GM12878 (cell line): ENCODE data around the gene TACC3. TPM values are rescaled to one million over a fixed set of nuclear protein-coding genes. Genes with fewer than 3 reads are reported as not detected.

Experiments used
- ATAC-seq: fragments of 200-7000 bp; cut with Tn5 transposase; 3 replicates; pipeline ENCODE4 v1.9.1; 2020; ENCODE audit warnings: mild to moderate bottlenecking, moderate library complexity
- BruUV-seq: library from RNA; stranded (reverse); fragments of 400-500 nt; replicated peaks from 2 replicates; lab custom pipeline; 2021; lab: Mats Ljungman, UMichigan
- CTCF ChIA-PET: fragments of 300-600 bp; sonication (Branson Sonifier 250); formaldehyde crosslinking; extraction: SDS; loops from one replicate; lab custom pipeline; 2021; ENCODE audit warnings: inconsistent platforms; lab: Yijun Ruan, JAX
- POLR2A ChIA-PET: fragments of 350-600 bp; formaldehyde crosslinking; extraction: SDS; loops from one replicate; lab custom pipeline; 2021; ENCODE audit warnings: inconsistent platforms; lab: Charles Lee
- RAD21 ChIA-PET: fragments of 300-600 bp; sonication (Branson Sonifier 250); formaldehyde crosslinking; loops from one replicate; lab custom pipeline; 2023; ENCODE audit warnings: antibody characterized with exemption; ENCODE audit not compliant: unreplicated experiment; lab: Charles Lee
- SMC1A ChIA-PET: fragments of 300-600 bp; sonication (Branson Sonifier 250); formaldehyde crosslinking; loops from one replicate; lab custom pipeline; 2023; ENCODE audit not compliant: unreplicated experiment, uncharacterized antibody; lab: Charles Lee
- DNase-seq: peaks from one replicate; pipeline ENCODE4 v3.0.0-alpha.2; 2011; ENCODE audit warnings: low read depth, low spot score
- FAIRE-seq: peaks from 3 replicates; lab custom pipeline; 2011; peaks lifted over from hg19 to GRCh38; lab: Jason Lieb, UNC
- H2AFZ ChIP-seq: 2 replicates; pipeline ENCODE4 v1.6.0; 2011; ENCODE audit warnings: low read depth, low read length, control low read depth; ENCODE audit not compliant: control insufficient read depth
- H3K27ac ChIP-seq: 2 replicates; pipeline ENCODE4 v1.5.1; 2011; ENCODE audit warnings: control low read depth; ENCODE audit not compliant: control insufficient read depth, insufficient read depth
- H3K27me3 ChIP-seq, 2 experiments: replicated peaks in 1 of 2; 2 replicates each; pipeline versions ENCODE4 v1.6.0 to v1.6.1; 2011; ENCODE audit warnings: low read length in 1 of 2; ENCODE audit not compliant: control insufficient read depth in 2 of 2, insufficient read depth in 2 of 2
- H3K36me3 ChIP-seq, 2 experiments: 2 replicates each; pipeline ENCODE4 v1.5.1; 2011; ENCODE audit warnings: low read length in 1 of 2; ENCODE audit not compliant: control insufficient read depth in 2 of 2, insufficient read depth in 2 of 2
- H3K4me1 ChIP-seq: 2 replicates; pipeline ENCODE4 v1.6.1; 2011; ENCODE audit warnings: mild to moderate bottlenecking, low read length, moderate library complexity, mixed read lengths; ENCODE audit not compliant: control insufficient read depth, insufficient read depth
- H3K4me2 ChIP-seq: 2 replicates; pipeline ENCODE4 v1.6.0; 2011; ENCODE audit warnings: control low read depth; ENCODE audit not compliant: control insufficient read depth, insufficient read depth
- H3K4me3 ChIP-seq: fragments of 200-600 bp; sonication (generic); 2 replicates; pipeline ENCODE4 v1.5.1; 2016
- H3K79me2 ChIP-seq: 2 replicates; pipeline ENCODE4 v1.6.0; 2011; ENCODE audit warnings: low read length; ENCODE audit not compliant: control insufficient read depth, insufficient read depth
- H3K9ac ChIP-seq: 2 replicates; pipeline ENCODE4 v1.8.0; 2011; ENCODE audit warnings: low read length, control low read depth, mixed read lengths; ENCODE audit not compliant: control insufficient read depth, insufficient read depth
- H3K9me3 ChIP-seq: replicated peaks from 3 replicates; pipeline ENCODE4 v1.5.1; 2011; ENCODE audit warnings: mild to moderate bottlenecking, low read length; ENCODE audit not compliant: control insufficient read depth, insufficient read depth
- H4K20me1 ChIP-seq: 2 replicates; pipeline ENCODE4 v1.6.0; 2011; ENCODE audit not compliant: control insufficient read depth, insufficient read depth
- ATF7 ChIP-seq: fragments of 450-650 bp; IDR thresholded peaks from 2 replicates; pipeline ENCODE4 v1.6.1; 2016; ENCODE audit warnings: low read depth, mild to moderate bottlenecking
- BCLAF1 ChIP-seq: fragments of 450-650 bp; IDR thresholded peaks from 2 replicates; pipeline ENCODE4 v1.6.1; 2017; ENCODE audit warnings: antibody characterized with exemption, mild to moderate bottlenecking, moderate library complexity
- CEBPZ ChIP-seq: fragments of 150-350 bp; IDR thresholded peaks from 2 replicates; pipeline ENCODE4 v1.6.1; 2016; ENCODE audit warnings: low read depth, low read length
- CHD4 ChIP-seq: fragments of 200-600 bp; sonication (generic); IDR thresholded peaks from 2 replicates; pipeline ENCODE4 v1.6.1; 2016; ENCODE audit warnings: mild to moderate bottlenecking
- CREB1 ChIP-seq: IDR thresholded peaks from 2 replicates; pipeline ENCODE4 v1.6.1; 2012; ENCODE audit warnings: low read depth, mild to moderate bottlenecking, inconsistent platforms
- CREM ChIP-seq: IDR thresholded peaks from 2 replicates; pipeline ENCODE4 v1.6.1; 2014; ENCODE audit warnings: antibody characterized with exemption, low read depth
- CTCF ChIP-seq, 3 experiments: IDR thresholded peaks in 2 of 3; conservative IDR thresholded peaks in 1 of 3; 2 replicates each; pipeline ENCODE4 v1.5.1; 2011; ENCODE audit warnings: low read depth in 3 of 3, low read length in 3 of 3, mild to moderate bottlenecking in 3 of 3, control low read depth in 2 of 3, moderate library complexity in 2 of 3, inconsistent platforms in 1 of 3, mixed read lengths in 1 of 3; ENCODE audit not compliant: control insufficient read depth in 2 of 3, insufficient read depth in 1 of 3; ENCODE audit errors: extremely low read depth in 1 of 3
- HDGF ChIP-seq: fragments of 450-650 bp; IDR thresholded peaks from 2 replicates; pipeline ENCODE4 v1.6.1; 2016; ENCODE audit warnings: antibody characterized with exemption
- RCOR1 ChIP-seq: conservative IDR thresholded peaks from 2 replicates; pipeline ENCODE4 v1.6.1; 2012; ENCODE audit warnings: low read depth, low read length, improper control_type of control experiment
- WGBS: methylation state at CpG from one replicate; pipeline ENCODE4 v1.1.6; 2016; ENCODE audit warnings: low lambda C conversion rate; ENCODE audit not compliant: insufficient replicate concordance, insufficient coverage; ENCODE audit errors: missing lambda C conversion rate; 5-methylcytosine and 5-hydroxymethylcytosine counted together
- in situ Hi-C: fragments of 300-500 bp; cut with MboI; formaldehyde crosslinking; loops from 9 replicates; pipeline ENCODE4 v1.14.3; 2018; ENCODE audit warnings: mixed read lengths
- intact Hi-C: fragments of 100-400 bp; cut with micrococcal nuclease; formaldehyde crosslinking; loops from one replicate; pipeline ENCODE4 v1.14.2; 2022; ENCODE audit not compliant: unreplicated experiment
- polyA plus RNA-seq, 11 experiments: library from polyadenylated mRNA; depleted of rRNA in 4 of 11; unstranded in 6 of 11; stranded (reverse) in 5 of 11; fragments of >200 nt; fragmentation: Nextera tagmentation in 4 of 11; fragmentation: Illumina TruSeq in 1 of 11; extraction: Ambion mirVana in 4 of 11; extraction: Trizol in 1 of 11; gene quantifications; 1 replicate in 1 of 11; 2 replicates in 10 of 11; pipeline versions ENCODE4 v1.2.1 to v1.2.3, GENCODE V29; 2011 to 2016; ENCODE audit warnings: inconsistent platforms in 2 of 11, missing spikeins in 2 of 11, low read depth in 1 of 11
- total RNA-seq, 4 experiments: library from RNA; depleted of rRNA in 3 of 4; stranded (reverse); fragments of >200 nt in 3 of 4; fragmentation: Illumina TruSeq in 1 of 4; extraction: Trizol in 1 of 4; gene quantifications; 2 replicates each; pipeline versions ENCODE4 v1.2.1 to v1.2.3, GENCODE V29; 2013 to 2021
- TF ChIP-seq, protein P1 (sequence below): fragments of 450-650 bp; IDR thresholded peaks from 2 replicates; pipeline ENCODE4 v1.6.1; 2017; ENCODE audit warnings: mild to moderate bottlenecking
- TF ChIP-seq, protein P2 (sequence below): fragments of 450-650 bp; IDR thresholded peaks from 2 replicates; pipeline ENCODE4 v1.6.1; 2017; ENCODE audit warnings: borderline replicate concordance

The TACC3 gene
- total and polyA plus RNA-seq, 10 of the 15 experiments (the other 5 are each of a cell fraction or from before 2014, with no cell fraction given), result 2.8 to 121 (median 73.3) TPM

- no peaks in the 10 kb centered on the region for H3K9me3 ChIP-seq
- FAIRE-seq (no peak), DNase-seq (no peak), ATAC-seq (no peak)
- H3K27me3 ChIP-seq, result no peaks in the 10 kb centered on the region
- H3K4me2 ChIP-seq, result no peak overlapping the region
- H2AFZ ChIP-seq, result no peak overlapping the region
- BruUV-seq, result no TSS peak
- ChIA-PET SMC1A (no interaction called here), CTCF (interaction anchor here (1.8 kb wide), 1 partner anchor 17 kb away, joined by 5 read pairs; no protein-coding TSS in a partner anchor), POLR2A (no interaction called here), RAD21 (no interaction called here)
- in situ Hi-C loops, result no loop called here
- intact Hi-C loops, result no loop called here
- no peaks in the 10 kb centered on the region for H3K36me3 ChIP-seq
- no peaks in the 10 kb centered on the region for H3K4me1 ChIP-seq
- 53% methylated on average over 24 of the region's 25 CpGs for WGBS
- H3K9ac ChIP-seq, result no peak overlapping the region
- H3K4me3 ChIP-seq, result no peak overlapping the region
- TF ChIP-seq BCLAF1 (no peak), CREB1 (no peak), CHD4 (no peak), CTCF (IDR thresholded peaks at IDR 0.05 in 2 of 3, conservative IDR thresholded peaks at IDR 0.05 in 1 of 3; ENCODE audit: control insufficient read depth in 2 of 3, extremely low read depth in 1 of 3, insufficient read depth in 1 of 3, low read depth in 3 of 3, low read length in 3 of 3) (no peak), ATF7 (no peak), HDGF (no peak), CREM (no peak), RCOR1 (no peak), CEBPZ (no peak)
- TF ChIP-seq, protein P1, sequence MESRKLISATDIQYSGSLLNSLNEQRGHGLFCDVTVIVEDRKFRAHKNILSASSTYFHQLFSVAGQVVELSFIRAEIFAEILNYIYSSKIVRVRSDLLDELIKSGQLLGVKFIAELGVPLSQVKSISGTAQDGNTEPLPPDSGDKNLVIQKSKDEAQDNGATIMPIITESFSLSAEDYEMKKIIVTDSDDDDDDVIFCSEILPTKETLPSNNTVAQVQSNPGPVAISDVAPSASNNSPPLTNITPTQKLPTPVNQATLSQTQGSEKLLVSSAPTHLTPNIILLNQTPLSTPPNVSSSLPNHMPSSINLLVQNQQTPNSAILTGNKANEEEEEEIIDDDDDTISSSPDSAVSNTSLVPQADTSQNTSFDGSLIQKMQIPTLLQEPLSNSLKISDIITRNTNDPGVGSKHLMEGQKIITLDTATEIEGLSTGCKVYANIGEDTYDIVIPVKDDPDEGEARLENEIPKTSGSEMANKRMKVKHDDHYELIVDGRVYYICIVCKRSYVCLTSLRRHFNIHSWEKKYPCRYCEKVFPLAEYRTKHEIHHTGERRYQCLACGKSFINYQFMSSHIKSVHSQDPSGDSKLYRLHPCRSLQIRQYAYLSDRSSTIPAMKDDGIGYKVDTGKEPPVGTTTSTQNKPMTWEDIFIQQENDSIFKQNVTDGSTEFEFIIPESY, result no peak
- TF ChIP-seq, protein P2, sequence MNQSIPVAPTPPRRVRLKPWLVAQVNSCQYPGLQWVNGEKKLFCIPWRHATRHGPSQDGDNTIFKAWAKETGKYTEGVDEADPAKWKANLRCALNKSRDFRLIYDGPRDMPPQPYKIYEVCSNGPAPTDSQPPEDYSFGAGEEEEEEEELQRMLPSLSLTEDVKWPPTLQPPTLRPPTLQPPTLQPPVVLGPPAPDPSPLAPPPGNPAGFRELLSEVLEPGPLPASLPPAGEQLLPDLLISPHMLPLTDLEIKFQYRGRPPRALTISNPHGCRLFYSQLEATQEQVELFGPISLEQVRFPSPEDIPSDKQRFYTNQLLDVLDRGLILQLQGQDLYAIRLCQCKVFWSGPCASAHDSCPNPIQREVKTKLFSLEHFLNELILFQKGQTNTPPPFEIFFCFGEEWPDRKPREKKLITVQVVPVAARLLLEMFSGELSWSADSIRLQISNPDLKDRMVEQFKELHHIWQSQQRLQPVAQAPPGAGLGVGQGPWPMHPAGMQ, result no peak
- no peaks in the 10 kb centered on the region for H4K20me1 ChIP-seq
- H3K79me2 ChIP-seq, result no peaks in the 10 kb centered on the region
- no peak overlapping the region for H3K27ac ChIP-seq
Measured at GRCh38 chr4:1676605-1677525, 44.5 kb upstream of the TACC3 start.
